HEK293 (cell line): ENCODE data around the gene KIF13A.

Source experiments
- CTCF ChIA-PET: fragments of 350-600 bp; formaldehyde crosslinking; extraction: SDS; loops from one replicate; lab custom pipeline; 2021; ENCODE audit warnings: antibody characterized with exemption; lab: Yijun Ruan, JAX
- POLR2A ChIA-PET: fragments of 300-600 bp; formaldehyde crosslinking; extraction: SDS; loops from one replicate; lab custom pipeline; 2020; ENCODE audit warnings: antibody characterized with exemption, inconsistent platforms; lab: Yijun Ruan, JAX
- H3K27ac ChIP-seq: fragments of 200-500 bp; sonication (Bioruptor generic); 2 replicates; pipeline ENCODE4 v1.5.1; 2014; ENCODE audit warnings: low read depth, low read length, control low read depth, inconsistent platforms; ENCODE audit errors: extremely low read depth
- H3K36me3 ChIP-seq, 2 experiments: fragments of 200-500 bp in 1 of 2; sonication (Bioruptor generic) in 1 of 2; 1 replicate in 1 of 2; 2 replicates in 1 of 2; pipeline ENCODE4 v1.5.1; 2014 to 2017; ENCODE audit warnings: inconsistent platforms in 2 of 2, low read length in 2 of 2; ENCODE audit not compliant: control insufficient read depth in 2 of 2, insufficient read depth in 1 of 2
- H3K4me1 ChIP-seq: fragments of 200-500 bp; sonication (Bioruptor generic); 2 replicates; pipeline ENCODE4 v1.5.1; 2014; ENCODE audit warnings: mild to moderate bottlenecking, low read length, inconsistent platforms; ENCODE audit not compliant: control insufficient read depth, insufficient read depth
- H3K4me3 ChIP-seq: 2 replicates; pipeline ENCODE4 v1.5.1; 2011; ENCODE audit warnings: low read depth, mild to moderate bottlenecking, control low read depth, low read length, moderate library complexity
- H3K9me3 ChIP-seq: fragments of 200-500 bp; sonication (Bioruptor generic); 2 replicates; pipeline ENCODE4 v1.5.1; 2014; ENCODE audit warnings: low read depth, low read length, inconsistent platforms; ENCODE audit not compliant: control insufficient read depth, insufficient read depth
- HOXD13 ChIP-seq: sonication (generic); formaldehyde crosslinking; IDR thresholded peaks from 2 replicates; pipeline ENCODE4 v1.8.0; 2022; ENCODE audit warnings: missing genetic modification reagents, borderline replicate concordance
- KLF8 ChIP-seq: fragments of 450-650 bp; formaldehyde crosslinking; IDR thresholded peaks from 2 replicates; pipeline ENCODE4 v1.5.1; 2016; ENCODE audit warnings: missing biosample characterization, missing genetic modification characterization
- SCRT1 ChIP-seq: fragments of 450-650 bp; formaldehyde crosslinking; IDR thresholded peaks from 2 replicates; pipeline ENCODE4 v1.5.1; 2016; ENCODE audit warnings: missing biosample characterization, missing genetic modification characterization, borderline replicate concordance
- SCRT2 ChIP-seq: fragments of 450-650 bp; formaldehyde crosslinking; IDR thresholded peaks from 2 replicates; pipeline ENCODE4 v1.5.1; 2016; ENCODE audit warnings: missing biosample characterization, missing genetic modification characterization
- ZFP69B ChIP-seq: fragments of 450-650 bp; formaldehyde crosslinking; IDR thresholded peaks from 2 replicates; pipeline ENCODE4 v1.5.1; 2016; ENCODE audit warnings: missing biosample characterization, missing genetic modification characterization
- ZNF114 ChIP-seq: fragments of 450-650 bp; formaldehyde crosslinking; IDR thresholded peaks from 2 replicates; pipeline ENCODE4 v1.5.0; 2017; ENCODE audit warnings: missing biosample characterization, missing genetic modification characterization
- ZNF121 ChIP-seq: fragments of 450-650 bp; formaldehyde crosslinking; IDR thresholded peaks from 2 replicates; pipeline ENCODE4 v1.5.1; 2016; ENCODE audit warnings: missing biosample characterization, missing genetic modification characterization
- ZNF175 ChIP-seq: fragments of 450-650 bp; formaldehyde crosslinking; IDR thresholded peaks from 2 replicates; pipeline ENCODE4 v1.5.1; 2016; ENCODE audit warnings: missing biosample characterization, missing genetic modification characterization
- ZNF19 ChIP-seq: fragments of 450-650 bp; formaldehyde crosslinking; IDR thresholded peaks from 2 replicates; pipeline ENCODE4; 2016; ENCODE audit warnings: missing biosample characterization, missing genetic modification characterization, low read depth
- ZNF2 ChIP-seq: fragments of 450-650 bp; formaldehyde crosslinking; IDR thresholded peaks from 2 replicates; pipeline ENCODE4 v1.5.1; 2016; ENCODE audit warnings: missing biosample characterization, missing genetic modification characterization
- ZNF239 ChIP-seq: fragments of 450-650 bp; formaldehyde crosslinking; IDR thresholded peaks from 2 replicates; pipeline ENCODE4 v1.5.1; 2016; ENCODE audit warnings: missing biosample characterization, missing genetic modification characterization
- ZNF274 ChIP-seq, 2 experiments: fragments of 200-500 bp in 1 of 2; fragments of 450-650 bp in 1 of 2; sonication (Bioruptor generic) in 1 of 2; formaldehyde crosslinking in 1 of 2; IDR thresholded peaks; 2 replicates each; pipeline versions ENCODE4 v1.5.1 to v1.6.1; 2014 to 2016; ENCODE audit warnings: borderline replicate concordance in 1 of 2, inconsistent platforms in 1 of 2, low read length in 1 of 2, missing biosample characterization in 1 of 2, missing genetic modification characterization in 1 of 2
- ZNF37A ChIP-seq: fragments of 450-650 bp; IDR thresholded peaks from 2 replicates; pipeline ENCODE4 v1.5.1; 2018; ENCODE audit warnings: missing biosample characterization, missing genetic modification characterization
- ZNF404 ChIP-seq: fragments of 450-650 bp; formaldehyde crosslinking; IDR thresholded peaks from 2 replicates; pipeline ENCODE4 v1.5.1; 2017; ENCODE audit warnings: missing biosample characterization, missing genetic modification characterization
- ZNF423 ChIP-seq: fragments of 450-650 bp; formaldehyde crosslinking; IDR thresholded peaks from 2 replicates; pipeline ENCODE4 v1.5.1; 2016; ENCODE audit warnings: missing biosample characterization, missing genetic modification characterization
- ZNF510 ChIP-seq: fragments of 450-650 bp; formaldehyde crosslinking; IDR thresholded peaks from 2 replicates; pipeline ENCODE4 v1.5.1; 2018; ENCODE audit warnings: mild to moderate bottlenecking, missing genetic modification characterization, missing biosample characterization; ENCODE audit not compliant: insufficient replicate concordance
- ZNF596 ChIP-seq: fragments of 450-650 bp; IDR thresholded peaks from 2 replicates; pipeline ENCODE4 v1.5.0; 2018; ENCODE audit warnings: missing biosample characterization, mild to moderate bottlenecking, missing genetic modification characterization, moderate library complexity
- ZNF623 ChIP-seq: fragments of 450-650 bp; formaldehyde crosslinking; IDR thresholded peaks from 2 replicates; pipeline ENCODE4 v1.5.1; 2016; ENCODE audit warnings: missing biosample characterization, missing genetic modification characterization
- ZNF664 ChIP-seq: fragments of 450-650 bp; formaldehyde crosslinking; IDR thresholded peaks from 2 replicates; pipeline ENCODE4 v1.5.1; 2016; ENCODE audit warnings: missing biosample characterization, missing genetic modification characterization
- TF ChIP-seq, protein P1 (sequence below): fragments of 450-650 bp; formaldehyde crosslinking; IDR thresholded peaks from 2 replicates; pipeline ENCODE4 v1.5.1; 2016; ENCODE audit warnings: missing biosample characterization, missing genetic modification characterization
- TF ChIP-seq, protein P2 (sequence below): fragments of 450-650 bp; formaldehyde crosslinking; IDR thresholded peaks from 2 replicates; pipeline ENCODE4 v1.5.1; 2016; ENCODE audit warnings: missing biosample characterization, missing genetic modification characterization
- TF ChIP-seq, protein P3 (sequence below): fragments of 450-650 bp; formaldehyde crosslinking; IDR thresholded peaks from 2 replicates; pipeline ENCODE4 v1.5.1; 2016; ENCODE audit warnings: missing biosample characterization, missing genetic modification characterization
- TF ChIP-seq, protein P4 (sequence below): IDR thresholded peaks from 2 replicates; pipeline ENCODE4 v1.6.1; 2011; ENCODE audit warnings: mild to moderate bottlenecking, low read depth, low read length, borderline replicate concordance
- TF ChIP-seq, protein P5 (sequence below): sonication (generic); formaldehyde crosslinking; IDR thresholded peaks from 2 replicates; pipeline ENCODE4 v1.8.1; 2022; ENCODE audit warnings: mild to moderate bottlenecking, moderate library complexity, missing genetic modification reagents

KIF13A gene

DNA sequence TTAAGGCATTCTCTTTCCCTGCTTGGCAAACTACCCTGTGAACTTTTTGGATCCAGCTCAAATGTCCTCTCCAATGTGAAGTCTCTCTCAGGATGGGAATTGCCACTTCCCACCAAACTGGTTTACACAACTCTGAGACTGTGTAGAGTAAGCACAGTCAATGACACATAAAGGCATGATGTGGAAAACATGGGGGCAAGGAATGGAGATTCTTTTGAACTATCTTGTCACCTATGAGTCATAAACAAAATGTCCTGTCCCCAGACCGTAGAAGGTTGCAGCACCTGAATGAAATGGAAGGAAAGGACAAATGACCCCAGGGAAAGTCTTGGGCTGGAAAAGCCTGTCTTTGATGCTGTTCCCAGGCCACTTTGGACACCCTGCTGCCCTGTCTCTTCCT, 11.0 kb upstream of the KIF13A start (continued):
- TF ChIP-seq, protein P1, sequence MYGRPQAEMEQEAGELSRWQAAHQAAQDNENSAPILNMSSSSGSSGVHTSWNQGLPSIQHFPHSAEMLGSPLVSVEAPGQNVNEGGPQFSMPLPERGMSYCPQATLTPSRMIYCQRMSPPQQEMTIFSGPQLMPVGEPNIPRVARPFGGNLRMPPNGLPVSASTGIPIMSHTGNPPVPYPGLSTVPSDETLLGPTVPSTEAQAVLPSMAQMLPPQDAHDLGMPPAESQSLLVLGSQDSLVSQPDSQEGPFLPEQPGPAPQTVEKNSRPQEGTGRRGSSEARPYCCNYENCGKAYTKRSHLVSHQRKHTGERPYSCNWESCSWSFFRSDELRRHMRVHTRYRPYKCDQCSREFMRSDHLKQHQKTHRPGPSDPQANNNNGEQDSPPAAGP (tag by site-specific recombination): no peak
- TF ChIP-seq, protein P2, sequence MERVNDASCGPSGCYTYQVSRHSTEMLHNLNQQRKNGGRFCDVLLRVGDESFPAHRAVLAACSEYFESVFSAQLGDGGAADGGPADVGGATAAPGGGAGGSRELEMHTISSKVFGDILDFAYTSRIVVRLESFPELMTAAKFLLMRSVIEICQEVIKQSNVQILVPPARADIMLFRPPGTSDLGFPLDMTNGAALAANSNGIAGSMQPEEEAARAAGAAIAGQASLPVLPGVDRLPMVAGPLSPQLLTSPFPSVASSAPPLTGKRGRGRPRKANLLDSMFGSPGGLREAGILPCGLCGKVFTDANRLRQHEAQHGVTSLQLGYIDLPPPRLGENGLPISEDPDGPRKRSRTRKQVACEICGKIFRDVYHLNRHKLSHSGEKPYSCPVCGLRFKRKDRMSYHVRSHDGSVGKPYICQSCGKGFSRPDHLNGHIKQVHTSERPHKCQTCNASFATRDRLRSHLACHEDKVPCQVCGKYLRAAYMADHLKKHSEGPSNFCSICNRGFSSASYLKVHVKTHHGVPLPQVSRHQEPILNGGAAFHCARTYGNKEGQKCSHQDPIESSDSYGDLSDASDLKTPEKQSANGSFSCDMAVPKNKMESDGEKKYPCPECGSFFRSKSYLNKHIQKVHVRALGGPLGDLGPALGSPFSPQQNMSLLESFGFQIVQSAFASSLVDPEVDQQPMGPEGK (tag by site-specific recombination): no peak

DNA sequence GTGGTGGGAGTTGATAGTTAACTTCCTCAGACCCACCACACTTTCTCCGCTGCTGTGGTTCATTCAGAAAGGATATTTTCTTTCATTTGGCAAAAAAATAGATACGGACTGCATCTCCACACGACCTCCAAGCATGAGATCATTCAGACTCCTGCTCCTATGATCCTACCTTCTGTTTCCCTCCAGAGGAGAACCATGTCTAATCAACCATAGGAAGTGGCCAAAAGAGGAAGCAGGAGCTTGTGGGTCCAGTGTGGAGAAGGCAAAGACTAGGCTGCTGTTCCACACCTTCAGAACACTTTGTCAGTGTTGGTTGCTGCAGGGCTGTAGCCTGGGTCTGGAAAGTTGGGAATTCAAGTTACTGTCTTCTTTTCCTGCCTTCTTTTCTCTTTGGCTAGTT, 10.6 kb upstream of the KIF13A start:
- H3K9me3 ChIP-seq: no peaks in the 10 kb centered on the region
- POLR2A ChIA-PET: no interaction called here
- no peak overlapping the region for H3K27ac ChIP-seq
- no peaks in the 10 kb centered on the region for H3K4me1 ChIP-seq
- no peak overlapping the region for H3K4me3 ChIP-seq
- no peaks in the 10 kb centered on the region for H3K36me3 ChIP-seq
- TF ChIP-seq ZFP69B: no peak
- TF ChIP-seq, protein P3, sequence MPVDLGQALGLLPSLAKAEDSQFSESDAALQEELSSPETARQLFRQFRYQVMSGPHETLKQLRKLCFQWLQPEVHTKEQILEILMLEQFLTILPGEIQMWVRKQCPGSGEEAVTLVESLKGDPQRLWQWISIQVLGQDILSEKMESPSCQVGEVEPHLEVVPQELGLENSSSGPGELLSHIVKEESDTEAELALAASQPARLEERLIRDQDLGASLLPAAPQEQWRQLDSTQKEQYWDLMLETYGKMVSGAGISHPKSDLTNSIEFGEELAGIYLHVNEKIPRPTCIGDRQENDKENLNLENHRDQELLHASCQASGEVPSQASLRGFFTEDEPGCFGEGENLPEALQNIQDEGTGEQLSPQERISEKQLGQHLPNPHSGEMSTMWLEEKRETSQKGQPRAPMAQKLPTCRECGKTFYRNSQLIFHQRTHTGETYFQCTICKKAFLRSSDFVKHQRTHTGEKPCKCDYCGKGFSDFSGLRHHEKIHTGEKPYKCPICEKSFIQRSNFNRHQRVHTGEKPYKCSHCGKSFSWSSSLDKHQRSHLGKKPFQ: no peak
- TF ChIP-seq ZNF121 (tag by site-specific recombination): no peak
- TF ChIP-seq ZNF423 (tag by site-specific recombination): no peak
- TF ChIP-seq ZNF274 (IDR thresholded peaks at IDR 0.05; ENCODE audit: low read length): no peak
- TF ChIP-seq ZNF274 (tag by site-specific recombination; IDR thresholded peaks at IDR 0.05; ENCODE audit: borderline replicate concordance): no peak
- TF ChIP-seq HOXD13: no peak
- TF ChIP-seq, protein P4, sequence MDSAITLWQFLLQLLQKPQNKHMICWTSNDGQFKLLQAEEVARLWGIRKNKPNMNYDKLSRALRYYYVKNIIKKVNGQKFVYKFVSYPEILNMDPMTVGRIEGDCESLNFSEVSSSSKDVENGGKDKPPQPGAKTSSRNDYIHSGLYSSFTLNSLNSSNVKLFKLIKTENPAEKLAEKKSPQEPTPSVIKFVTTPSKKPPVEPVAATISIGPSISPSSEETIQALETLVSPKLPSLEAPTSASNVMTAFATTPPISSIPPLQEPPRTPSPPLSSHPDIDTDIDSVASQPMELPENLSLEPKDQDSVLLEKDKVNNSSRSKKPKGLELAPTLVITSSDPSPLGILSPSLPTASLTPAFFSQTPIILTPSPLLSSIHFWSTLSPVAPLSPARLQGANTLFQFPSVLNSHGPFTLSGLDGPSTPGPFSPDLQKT: no peak
- no peak for TF ChIP-seq ZNF404 (tag by site-specific recombination)
- no peak for TF ChIP-seq ZNF596
- no peak for TF ChIP-seq ZNF623 (tag by site-specific recombination)
- TF ChIP-seq ZNF2 (tag by site-specific recombination): no peak
- TF ChIP-seq ZNF175 (tag by site-specific recombination): no peak
- TF ChIP-seq ZNF114 (tag by site-specific recombination): no peak
- TF ChIP-seq ZNF239 (tag by site-specific recombination): no peak
- no peak for TF ChIP-seq KLF8 (tag by site-specific recombination)
- no peak for TF ChIP-seq ZNF510
- TF ChIP-seq SCRT2 (tag by site-specific recombination): no peak
- TF ChIP-seq ZNF19 (tag by site-specific recombination): no peak
- TF ChIP-seq, all 188 proteins: peak for 0
- CTCF ChIA-PET: interaction anchor here (0.6 to 0.7 kb wide), 2 partner anchors 47 to 1076 kb away, joined by 4 read pairs; no protein-coding TSS in a partner anchor

DNA sequence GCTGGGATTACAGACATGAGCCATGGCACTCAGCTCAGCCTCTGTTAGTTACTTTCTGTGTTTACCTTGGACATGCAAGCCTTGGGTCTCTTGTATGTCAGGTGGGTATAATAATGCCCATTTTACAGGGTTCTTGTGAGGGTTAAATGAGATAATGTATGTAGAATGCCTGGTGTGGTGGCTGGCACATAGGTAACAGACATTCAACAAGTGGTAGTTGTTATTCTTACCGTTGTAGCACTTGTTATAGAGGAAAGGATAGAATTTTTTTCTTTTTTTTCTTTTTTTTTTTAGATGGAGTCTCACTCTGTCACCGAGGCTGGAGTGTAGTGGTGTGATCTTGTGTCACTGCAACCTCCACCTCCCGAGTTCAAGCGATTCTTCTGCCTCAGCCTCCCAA, 8.0 kb upstream of the KIF13A start:
- TF ChIP-seq SCRT1: peak; percentile 82; the same call in 1 of the 2 replicates
- TF ChIP-seq, protein P5, sequence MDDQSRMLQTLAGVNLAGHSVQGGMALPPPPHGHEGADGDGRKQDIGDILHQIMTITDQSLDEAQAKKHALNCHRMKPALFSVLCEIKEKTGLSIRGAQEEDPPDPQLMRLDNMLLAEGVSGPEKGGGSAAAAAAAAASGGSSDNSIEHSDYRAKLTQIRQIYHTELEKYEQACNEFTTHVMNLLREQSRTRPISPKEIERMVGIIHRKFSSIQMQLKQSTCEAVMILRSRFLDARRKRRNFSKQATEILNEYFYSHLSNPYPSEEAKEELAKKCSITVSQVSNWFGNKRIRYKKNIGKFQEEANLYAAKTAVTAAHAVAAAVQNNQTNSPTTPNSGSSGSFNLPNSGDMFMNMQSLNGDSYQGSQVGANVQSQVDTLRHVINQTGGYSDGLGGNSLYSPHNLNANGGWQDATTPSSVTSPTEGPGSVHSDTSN (CRISPR knock-in tag): no peak
- TF ChIP-seq ZNF37A (tag by site-specific recombination): no peak
- peak; percentile 77 for TF ChIP-seq SCRT2 (tag by site-specific recombination)
- peak; percentile 43; the same call in 1 of the 2 replicates for TF ChIP-seq ZNF664 (tag by site-specific recombination)
- no peaks in the 10 kb centered on the region for H3K9me3 ChIP-seq
- no peaks in the 10 kb centered on the region for H3K36me3 ChIP-seq
- H3K27ac ChIP-seq: no peak overlapping the region
- no peaks in the 10 kb centered on the region for H3K4me1 ChIP-seq
- H3K4me3 ChIP-seq: no peak overlapping the region
- POLR2A ChIA-PET: no interaction called here
- CTCF ChIA-PET: interaction anchor here (0.7 kb wide), 1 partner anchor 47 kb away, joined by 3 read pairs; no protein-coding TSS in a partner anchor
